ENCODE data around the gene SLC29A2.
"Not testable (repeated sequence)": the region's sequence is repeated elsewhere in the genome, so short reads cannot be mapped to it uniquely, and the experiment has no call there.

SLC29A2 gene

DNA sequence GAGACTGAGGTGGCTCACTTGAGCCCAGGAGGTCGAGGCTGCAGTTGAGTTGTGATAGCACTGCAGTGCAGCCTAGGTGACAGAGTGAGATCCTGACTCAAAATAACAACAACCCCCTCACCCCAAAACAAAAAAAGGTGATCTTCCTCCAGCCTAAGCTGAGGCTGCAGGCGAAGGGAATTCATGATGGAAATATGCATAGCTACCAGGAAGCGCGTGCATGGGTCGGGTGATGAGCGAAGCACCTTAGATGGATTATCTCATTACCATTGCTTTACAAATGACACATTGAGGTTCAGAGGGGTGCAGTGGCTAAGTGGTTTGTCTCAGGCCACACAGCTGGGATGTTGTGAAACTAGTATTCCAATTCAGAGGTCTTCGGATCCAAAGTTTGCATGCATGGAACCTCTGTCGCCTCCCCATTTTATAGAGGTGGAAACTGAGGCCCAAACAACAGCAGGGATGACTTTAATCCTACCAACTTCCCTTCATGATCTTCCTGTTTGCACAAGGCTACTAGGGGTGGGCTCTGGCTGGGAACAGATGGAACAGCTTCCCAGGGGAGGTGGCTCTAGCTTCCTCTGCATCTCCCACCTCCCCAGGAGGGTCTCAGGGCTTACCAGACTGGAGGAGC, 4.6 kb downstream of the SLC29A2 start:
- H3K4me3 ChIP-seq (ENCODE audit: low read length) = no peak overlapping the region
- no peak for TF ChIP-seq ZNF274 (IDR thresholded peaks at IDR 0.05; ENCODE audit: low read depth, low read length)

DNA sequence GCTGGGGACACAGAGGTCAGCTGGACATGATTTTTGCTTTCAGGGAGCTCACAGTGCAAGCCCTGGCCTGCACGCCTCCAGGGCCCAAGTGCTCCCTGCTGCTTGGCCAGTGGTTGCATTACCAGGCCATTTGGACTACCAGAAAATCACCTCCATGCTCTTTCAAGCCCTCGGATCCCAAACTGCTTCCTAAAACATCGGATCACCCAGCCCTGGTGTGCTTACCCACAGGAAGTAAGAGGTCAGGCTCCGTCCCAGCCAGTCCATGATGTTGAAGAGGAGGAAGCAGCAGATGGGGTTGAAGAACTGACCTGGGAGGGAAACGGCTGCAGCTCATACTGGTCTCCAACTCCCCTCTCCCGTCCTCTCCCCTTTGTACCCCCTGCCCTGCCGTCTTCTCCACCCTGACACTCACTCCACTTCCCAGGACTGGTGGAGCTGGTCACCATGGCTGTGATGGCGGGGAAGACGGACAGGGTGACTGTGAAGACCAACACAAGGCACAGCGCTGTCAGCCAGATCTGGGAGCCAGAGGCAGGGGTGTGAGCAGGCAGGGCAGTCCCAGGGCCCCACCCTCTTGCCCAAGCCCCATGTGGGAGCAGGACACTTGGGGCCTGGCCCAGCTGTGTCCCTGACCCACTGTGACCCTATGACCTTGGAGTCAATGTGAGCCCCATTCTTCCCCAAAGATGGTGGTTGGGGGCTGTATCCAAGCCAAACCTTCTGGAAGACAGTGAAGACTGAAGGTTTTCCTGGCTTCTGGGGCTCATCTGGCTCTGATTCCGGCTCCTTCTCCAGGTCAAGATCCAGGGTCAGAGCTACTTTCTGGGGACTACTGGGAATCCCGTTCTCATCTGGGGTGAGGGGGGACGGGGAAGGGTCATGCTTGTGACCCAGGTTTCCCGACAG, 5.6 kb downstream of the SLC29A2 start:
- TF ChIP-seq ZNF274 (IDR thresholded peaks at IDR 0.05; ENCODE audit: low read depth, low read length) = no peak

DNA sequence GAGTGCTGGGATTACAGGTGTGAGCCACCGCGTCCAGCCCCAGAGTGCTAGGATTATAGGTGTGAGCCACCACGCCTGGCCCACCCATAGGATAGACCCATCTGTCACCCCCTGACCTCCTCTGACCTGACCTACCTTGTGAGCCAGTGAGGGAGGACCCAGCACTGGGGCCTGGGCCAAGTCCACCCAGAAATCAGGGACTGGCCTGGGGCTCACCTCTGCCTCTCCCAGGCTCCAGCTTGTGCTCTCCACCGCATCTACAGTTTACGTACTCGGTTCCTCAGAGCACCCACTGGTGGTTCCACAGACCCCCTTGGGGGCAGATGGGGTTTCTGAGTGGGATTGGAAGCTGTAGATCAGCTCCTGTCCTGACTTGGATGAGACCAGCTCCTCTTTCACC, 6.4 kb downstream of the SLC29A2 start:
- no peak for TF ChIP-seq ZNF274 (IDR thresholded peaks at IDR 0.05; ENCODE audit: low read depth, low read length)
- no peak overlapping the region for H3K4me3 ChIP-seq (ENCODE audit: low read length)

More for the DNA sequence above, 5.6 kb downstream of the SLC29A2 start:
- no peak overlapping the region for H3K4me3 ChIP-seq (ENCODE audit: low read length)

DNA sequence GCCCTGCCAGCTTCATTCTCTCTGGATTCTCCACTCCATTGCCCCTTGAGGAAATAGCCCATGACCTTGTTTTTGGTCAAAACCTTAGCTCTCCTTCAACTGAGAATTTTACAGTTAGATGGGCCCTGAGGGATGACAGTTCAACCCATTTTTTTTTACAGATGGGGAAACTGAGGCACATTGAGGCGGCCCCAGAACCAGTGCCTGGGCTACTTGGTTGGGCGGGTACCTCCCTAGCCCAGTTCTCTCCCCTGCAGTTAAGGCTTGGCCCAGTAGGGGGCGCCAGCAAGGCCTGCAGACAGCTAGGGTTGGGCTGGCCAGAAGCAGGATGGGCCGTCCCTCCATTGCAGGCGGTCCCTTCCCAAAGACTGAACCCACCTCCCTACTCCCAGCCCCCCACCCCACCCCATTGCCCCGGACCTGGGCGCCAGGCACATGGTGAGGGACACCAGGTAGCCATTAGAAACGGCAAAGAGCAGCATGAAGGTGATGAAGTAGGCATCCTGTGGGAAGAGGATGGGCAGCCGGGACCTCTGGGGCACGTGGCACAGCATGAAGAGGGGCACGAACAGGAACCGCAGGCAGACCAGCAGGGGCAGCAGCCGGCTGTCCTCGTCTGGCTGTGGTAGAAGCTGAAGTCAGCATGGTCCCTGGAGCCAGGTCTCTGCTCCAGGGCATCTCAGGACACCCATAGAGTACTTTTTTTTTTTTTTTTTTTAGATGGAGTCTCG, 7.6 kb downstream of the SLC29A2 start:
- no peak for TF ChIP-seq ZNF274 (IDR thresholded peaks at IDR 0.05; ENCODE audit: low read depth, low read length)
- no peak overlapping the region for H3K4me3 ChIP-seq (ENCODE audit: low read length)

DNA sequence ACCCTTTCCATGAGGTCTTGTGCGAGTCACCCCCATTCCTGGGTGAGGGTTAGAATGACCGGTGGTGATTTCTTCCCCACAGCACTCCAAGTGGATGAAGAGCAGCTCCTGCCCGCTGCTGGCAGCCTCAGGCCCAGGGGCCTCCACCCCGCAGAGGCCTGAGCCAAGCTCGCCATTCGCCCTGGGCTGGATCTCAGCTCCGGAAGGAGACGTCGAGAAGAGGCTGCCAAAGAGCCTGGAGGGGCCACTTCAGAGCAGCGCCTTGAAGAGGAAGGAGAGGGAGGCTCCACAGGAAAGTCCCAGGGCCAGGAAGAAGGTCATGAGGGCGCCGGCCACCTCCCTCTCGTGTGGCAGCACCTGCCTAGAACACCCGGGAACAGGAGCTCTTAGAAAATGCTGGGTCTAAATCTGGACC, 8.4 kb downstream of the SLC29A2 start:
- no peak overlapping the region for H3K4me3 ChIP-seq (ENCODE audit: low read length)
- no peak for TF ChIP-seq ZNF274 (IDR thresholded peaks at IDR 0.05; ENCODE audit: low read depth, low read length)

DNA sequence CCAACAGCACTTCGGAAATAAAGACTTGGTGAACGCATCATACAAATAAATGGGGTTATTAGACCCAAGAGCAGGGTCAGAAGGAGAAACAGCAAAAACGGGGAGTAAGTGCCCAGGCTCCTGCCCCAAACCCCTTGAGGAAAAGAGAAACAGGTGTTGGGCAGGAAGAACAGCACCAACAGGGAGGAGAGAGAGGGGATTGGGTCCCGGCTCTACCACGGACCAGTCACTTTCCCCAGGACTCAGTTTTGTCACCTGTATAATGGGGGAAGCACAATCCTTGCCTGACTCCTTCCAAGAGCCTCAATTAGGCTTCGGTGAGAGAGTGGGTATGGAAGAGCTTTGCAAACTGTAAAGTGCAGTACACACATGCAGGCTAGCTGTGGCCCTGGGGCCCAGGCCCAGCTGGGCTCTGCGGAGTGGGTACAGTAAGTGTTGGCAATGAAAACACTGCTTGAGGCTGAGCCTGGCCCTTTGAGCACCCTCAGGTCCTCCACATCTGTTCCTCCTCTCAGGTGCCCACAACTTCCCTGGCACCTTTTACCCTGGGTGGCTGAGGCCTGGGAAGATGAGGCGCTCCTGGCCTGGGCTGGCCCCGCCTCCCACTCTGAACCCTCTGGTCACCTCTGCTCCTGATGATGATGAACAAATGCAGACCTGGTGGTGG, 8.9 kb downstream of the SLC29A2 start:
- H3K4me3 ChIP-seq (ENCODE audit: low read length) = no peak overlapping the region
- no peak for TF ChIP-seq ZNF274 (IDR thresholded peaks at IDR 0.05; ENCODE audit: low read depth, low read length)

DNA sequence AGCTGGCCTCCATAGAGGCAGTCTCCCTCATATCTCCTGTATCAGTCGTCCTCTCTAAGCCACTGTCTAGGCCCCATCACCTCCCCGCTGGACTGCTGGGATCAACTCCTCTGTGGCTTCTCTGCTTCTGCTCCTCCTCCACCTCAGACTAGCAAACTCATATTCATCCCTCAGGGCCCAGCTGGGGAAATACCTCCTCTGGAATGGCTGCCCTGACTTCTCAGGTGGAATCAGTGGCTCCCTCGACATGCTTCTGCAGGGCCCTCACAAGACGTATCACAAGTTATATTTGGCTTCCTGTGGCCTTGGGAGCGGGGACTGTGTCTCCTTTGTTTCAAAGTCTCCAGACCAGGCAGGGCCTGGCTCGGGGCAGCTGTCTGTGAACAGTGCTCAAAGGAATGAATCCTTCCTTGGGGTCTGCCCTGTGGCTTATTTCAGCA, 10.0 kb downstream of the SLC29A2 start:
- H3K4me3 ChIP-seq (ENCODE audit: low read length) = no peak overlapping the region
- no peak for TF ChIP-seq ZNF274 (IDR thresholded peaks at IDR 0.05; ENCODE audit: low read depth, low read length)

DNA sequence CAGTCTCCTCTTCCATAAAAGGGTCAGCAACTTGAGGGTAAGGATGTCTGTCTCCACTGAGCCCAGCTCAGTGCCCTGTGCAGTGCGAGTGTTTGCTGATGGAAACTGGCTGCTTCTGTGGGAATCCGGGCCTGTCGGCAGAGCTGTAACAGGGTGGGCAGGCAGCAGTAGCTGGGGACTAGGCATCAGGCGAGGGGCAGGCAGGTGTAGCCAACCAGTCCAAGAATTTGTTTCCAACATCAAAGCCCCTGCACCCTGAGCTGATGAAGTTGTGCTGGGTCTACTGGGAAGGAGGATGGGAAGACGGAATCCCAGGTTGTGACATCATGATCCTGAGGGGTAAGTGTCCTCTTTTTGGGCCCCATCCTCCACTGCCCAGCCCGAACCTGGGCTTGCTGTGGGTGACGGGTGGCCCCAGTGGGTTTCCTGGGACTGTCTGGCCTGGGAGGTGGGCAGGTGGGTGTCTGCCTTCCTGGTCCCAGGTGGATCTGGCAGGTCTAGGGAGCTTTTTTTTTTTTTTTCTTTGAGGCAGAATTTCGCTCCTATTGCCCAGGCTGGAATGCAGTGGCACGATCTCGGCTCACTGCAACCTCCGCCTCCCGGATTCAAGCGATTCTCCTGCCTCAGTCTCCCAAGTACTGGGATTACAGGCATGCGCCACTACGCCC, 11.0 kb downstream of the SLC29A2 start:
- no peak for TF ChIP-seq ZNF274 (IDR thresholded peaks at IDR 0.05; ENCODE audit: low read depth, low read length)
- H3K4me3 ChIP-seq (ENCODE audit: low read length) = no peak overlapping the region

DNA sequence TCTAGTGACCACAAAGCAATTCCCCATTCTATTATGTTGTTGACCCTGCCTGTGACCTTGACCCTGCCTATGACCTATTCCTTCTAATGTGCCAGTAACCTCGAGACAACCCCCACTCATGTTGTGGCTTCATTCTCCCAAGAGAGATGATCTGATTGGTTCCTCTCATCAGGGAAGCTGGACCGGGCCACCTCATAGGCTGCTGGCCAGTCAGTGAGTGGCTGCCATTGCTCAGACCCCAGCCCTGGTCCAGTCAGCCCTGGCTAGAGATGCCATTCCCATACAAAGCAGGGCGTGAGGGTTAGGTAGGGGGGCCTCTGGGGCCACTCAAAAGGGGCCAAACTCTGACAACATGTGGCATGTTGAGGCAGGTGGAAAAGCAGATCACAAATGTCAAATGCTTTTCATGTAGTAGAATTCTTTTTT, 11.9 kb downstream of the SLC29A2 start:
- no peak overlapping the region for H3K4me3 ChIP-seq (ENCODE audit: low read length)
- TF ChIP-seq ZNF274 (IDR thresholded peaks at IDR 0.05; ENCODE audit: low read depth, low read length) = no peak

DNA sequence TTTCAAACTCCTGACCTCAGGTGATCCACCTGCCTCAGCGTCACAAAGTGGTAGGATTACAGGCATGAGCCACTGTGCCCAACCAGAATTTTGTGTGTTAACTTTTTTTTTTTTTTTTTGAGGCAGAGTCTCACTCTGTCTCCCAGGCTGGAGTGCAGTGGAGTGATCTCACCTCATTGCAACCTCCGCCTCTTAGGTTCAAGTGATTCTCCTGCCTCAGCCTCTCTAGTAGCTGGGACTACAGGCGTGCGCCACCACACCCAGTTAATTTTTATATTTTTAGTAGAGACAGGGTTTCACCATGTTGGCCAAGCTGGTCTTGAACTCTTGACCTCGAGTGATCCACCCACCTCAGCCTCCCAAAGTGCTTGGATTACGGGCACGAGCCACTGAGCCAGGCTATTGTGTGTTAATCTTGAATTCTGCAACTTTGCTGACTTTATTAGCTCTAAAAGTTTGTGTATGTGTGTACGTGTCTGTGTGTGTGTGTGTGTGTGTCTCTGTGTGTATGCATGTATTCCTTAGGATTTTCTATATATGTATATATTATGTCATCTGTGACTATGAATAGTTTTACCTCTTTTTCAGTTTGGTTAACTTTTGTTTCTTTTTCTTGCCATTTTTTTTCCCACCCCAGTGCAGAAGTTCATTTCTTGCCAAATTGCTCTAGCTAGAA, 20.9 kb downstream of the SLC29A2 start:
- H3K4me3 ChIP-seq (ENCODE audit: low read length) = not testable (repeated sequence)

DNA sequence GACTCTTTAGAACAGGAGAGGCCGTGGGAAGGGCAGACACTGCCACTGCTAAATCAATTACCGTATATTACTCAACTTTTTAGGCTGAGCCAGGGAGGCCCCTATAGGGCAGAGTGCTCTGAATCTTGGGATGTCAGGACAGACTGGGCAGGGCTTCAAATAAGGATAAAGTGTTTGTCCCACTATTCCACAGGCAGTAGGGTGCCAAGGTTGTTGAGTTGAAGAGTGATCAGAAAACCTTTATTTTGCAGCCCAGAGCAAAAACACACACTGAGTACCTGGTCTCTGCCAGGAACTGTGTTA, 22.5 kb downstream of the SLC29A2 start:
- TF ChIP-seq ZNF274 (IDR thresholded peaks at IDR 0.05; ENCODE audit: low read depth, low read length) = no peak
- H3K4me3 ChIP-seq (ENCODE audit: low read length) = no peak overlapping the region

DNA sequence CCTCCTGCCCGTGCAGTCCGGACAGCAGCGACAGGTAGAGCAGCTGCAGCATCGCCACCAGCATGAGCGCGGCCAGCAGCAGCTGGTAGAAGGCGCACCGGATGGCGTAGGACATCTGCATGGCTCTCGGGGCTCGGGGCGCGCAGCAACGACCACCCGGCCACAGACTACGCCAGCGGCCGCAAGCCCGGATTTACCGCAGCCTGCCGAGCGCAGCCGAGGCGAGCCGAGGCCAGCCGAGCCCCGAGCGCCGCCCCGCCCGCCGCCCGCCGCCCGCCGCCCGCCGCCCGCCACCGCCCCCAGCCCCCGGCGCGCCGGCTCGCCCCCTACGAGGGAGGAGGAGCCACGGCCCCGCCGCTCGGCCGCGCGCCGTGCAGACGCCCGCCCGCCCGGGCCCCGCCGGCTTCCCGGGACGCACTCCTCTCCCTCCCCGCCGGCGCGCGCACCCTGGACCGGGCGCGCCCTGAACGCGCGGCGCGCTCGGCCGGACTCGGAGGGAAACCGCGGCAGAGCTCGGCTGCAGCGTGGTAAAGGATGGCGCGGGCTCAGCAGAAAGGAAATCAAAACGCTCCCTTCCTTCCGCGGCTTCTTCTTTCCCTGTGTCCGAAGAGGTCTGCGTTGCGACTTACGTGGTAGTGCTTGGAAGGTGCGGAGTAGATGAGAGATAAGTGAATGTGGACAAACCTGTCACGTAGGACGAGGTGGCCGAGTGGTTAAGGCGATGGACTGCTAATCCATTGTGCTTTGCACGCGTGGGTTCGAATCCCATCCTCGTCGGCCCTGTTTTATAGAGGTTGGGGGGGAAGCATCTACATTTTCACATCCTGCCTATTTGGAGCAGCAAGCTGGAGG, 23.9 kb downstream of the SLC29A2 start, which contains the start of gene B4GAT1:
Gene B4GAT1 (minus strand): TSS at position 205 of the 852 bp plus-strand sequence. CDS start 84 bp downstream, at position 121.
- H3K4me3 ChIP-seq (ENCODE audit: low read length) = peak within 1 kb of the TSS; percentile 95
- no peak for TF ChIP-seq ZNF274 (IDR thresholded peaks at IDR 0.05; ENCODE audit: low read depth, low read length)

All from GM08714 (cell line).